Body of pancreas (tissue), 4 donors: Measurements from ENCODE around the gene HIPK3. TPM values are rescaled to one million over a fixed set of nuclear protein-coding genes. Genes with fewer than 3 reads are reported as not detected.

Experiments
- ATAC-seq: fragments of 150-250 bp; one replicate; pipeline ENCODE4 v1.9.1; 2016
- DNase-seq, 4 donors: peaks; one replicate each; pipeline ENCODE4 v3.0.0-alpha.2; 2019
- H3K27ac ChIP-seq, 4 donors: fragments of 200-600 bp; sonication (generic); 1 replicate in 3 of 4; 2 replicates in 1 of 4; pipeline versions ENCODE4 v1.5.1 to v1.6.1; 2016 to 2019; ENCODE audit warnings: mild to moderate bottlenecking in 1 of 4, mixed read lengths in 1 of 4, moderate library complexity in 1 of 4
- H3K27me3 ChIP-seq, 2 donors: fragments of 200-600 bp; sonication (generic); one replicate each; pipeline ENCODE4 v1.6.0; 2016; ENCODE audit warnings: mild to moderate bottlenecking in 1 of 2
- H3K36me3 ChIP-seq, 2 donors: fragments of 200-600 bp; sonication (generic); replicated peaks in 1 of 2; 2 replicates each; pipeline ENCODE4 v1.5.1; 2016; ENCODE audit warnings: low read depth in 2 of 2; ENCODE audit not compliant: insufficient read depth in 1 of 2
- H3K4me1 ChIP-seq: fragments of 200-600 bp; sonication (generic); one replicate; pipeline ENCODE4 v1.6.0; 2016
- H3K4me3 ChIP-seq, 2 donors: fragments of 200-600 bp; sonication (generic); 1 replicate in 1 of 2; 2 replicates in 1 of 2; pipeline ENCODE4 v1.5.1; 2016 to 2019
- H3K9me3 ChIP-seq, 3 donors: fragments of 200-600 bp; sonication (generic); 1 replicate in 2 of 3; 2 replicates in 1 of 3; pipeline ENCODE4 v1.5.1; 2016
- CTCF ChIP-seq, 7 experiments: fragments of 450-650 bp in 4 of 7; fragments of 200-600 bp in 3 of 7; sonication (generic) in 3 of 7; IDR thresholded peaks; one replicate each; pipeline ENCODE4 v1.5.1; 2016 to 2019; ENCODE audit warnings: antibody characterized with exemption in 7 of 7
- POLR2A ChIP-seq, 3 donors: fragments of 450-650 bp; IDR thresholded peaks; one replicate each; pipeline ENCODE4 v1.6.1; 2016; ENCODE audit warnings: antibody characterized with exemption in 3 of 3, mild to moderate bottlenecking in 2 of 3
- WGBS, 2 donors: methylation state at CpG; one replicate each; pipeline ENCODE4 v1.1.5; 2017; 5-methylcytosine and 5-hydroxymethylcytosine counted together
- intact Hi-C: fragments of 100-400 bp; cut with DNase I; formaldehyde crosslinking; loops from one replicate; pipeline ENCODE4 v1.15.1; 2023
- total RNA-seq, 2 donors: library from RNA; depleted of rRNA; stranded (reverse); fragments of >200 nt; gene quantifications; one replicate each; pipeline ENCODE4 v1.1.0, GENCODE V29; 2016

HIPK3 gene
- total RNA-seq, 2 donors from 2014 or later, result 51.7 to 57.1 TPM

GRCh38 chr11:33383920-33384209 lies 126.7 kb downstream of the HIPK3 start:
- DNase-seq (no peak), ATAC-seq (no peak)
- H3K4me1 ChIP-seq, result no peaks in the 10 kb centered on the region
- TF ChIP-seq CTCF (IDR thresholded peaks at IDR 0.05), result no peak
- TF ChIP-seq POLR2A (IDR thresholded peaks at IDR 0.05), result no peak
- H3K4me3 ChIP-seq, result no peak overlapping the region
- 76 to 82% methylated on average over 1 of the region's 1 CpG for WGBS, 2 donors
- intact Hi-C loops, result no loop called here
- H3K27me3 ChIP-seq, result no peaks in the 10 kb centered on the region
- no peak overlapping the region for H3K27ac ChIP-seq
- peaks cover 0 to 2% (median 0%) of the 10 kb centered on the region in 3 donors for H3K9me3 ChIP-seq
- H3K36me3 ChIP-seq, result no peaks in the 10 kb centered on the region

DNA sequence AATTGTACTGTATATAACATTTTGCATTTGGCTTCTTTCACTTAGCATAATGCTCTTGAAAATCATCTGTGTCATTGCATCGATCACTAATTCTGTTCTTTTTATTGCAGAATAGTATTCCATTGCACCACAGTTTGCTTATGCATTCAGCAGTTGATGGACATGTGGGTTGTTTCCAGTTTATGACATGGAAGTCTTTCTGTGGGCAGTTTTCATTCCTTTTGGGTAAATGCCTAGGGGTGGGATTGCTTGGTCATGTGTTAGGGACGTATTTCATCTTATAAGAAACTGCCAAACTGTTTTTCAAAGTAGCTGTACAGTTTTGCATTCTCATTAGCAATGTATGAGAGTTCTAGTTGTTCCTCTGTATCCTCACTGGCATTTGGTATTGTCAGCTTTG lies 127.0 kb downstream of the HIPK3 start:
- 71 to 72% methylated on average over 2 of the region's 2 CpGs for WGBS, 2 donors
- intact Hi-C loops, result no loop called here
- Histone ChIP-seq H3K4me3 (no peak overlapping the region), H3K36me3 (no peaks in the 10 kb centered on the region), H3K9me3 (peaks cover 0 to 2% (median 0%) of the 10 kb centered on the region in 3 donors), H3K27ac (no peak overlapping the region), H3K27me3 (no peaks in the 10 kb centered on the region), H3K4me1 (no peaks in the 10 kb centered on the region)
- TF ChIP-seq CTCF (IDR thresholded peaks at IDR 0.05) (no peak), POLR2A (IDR thresholded peaks at IDR 0.05) (no peak)
- ATAC-seq, result no peak
- no peak for DNase-seq

- Histone ChIP-seq H3K4me1 (no peaks in the 10 kb centered on the region), H3K4me3 (no peak overlapping the region), H3K27ac (no peak overlapping the region), H3K27me3 (no peaks in the 10 kb centered on the region), H3K36me3 (no peaks in the 10 kb centered on the region), H3K9me3 (peaks cover 0 to 2% (median 0%) of the 10 kb centered on the region in 3 donors)
- ATAC-seq (no peak), DNase-seq (no peak)
- intact Hi-C loops, result no loop called here
- TF ChIP-seq CTCF (IDR thresholded peaks at IDR 0.05) (no peak), POLR2A (IDR thresholded peaks at IDR 0.05) (no peak)
- 56 to 58% methylated on average over 3 of the region's 3 CpGs for WGBS, 2 donors
These were observed 130.4 kb downstream of the HIPK3 start for GRCh38 chr11:33387581-33387980.

DNA sequence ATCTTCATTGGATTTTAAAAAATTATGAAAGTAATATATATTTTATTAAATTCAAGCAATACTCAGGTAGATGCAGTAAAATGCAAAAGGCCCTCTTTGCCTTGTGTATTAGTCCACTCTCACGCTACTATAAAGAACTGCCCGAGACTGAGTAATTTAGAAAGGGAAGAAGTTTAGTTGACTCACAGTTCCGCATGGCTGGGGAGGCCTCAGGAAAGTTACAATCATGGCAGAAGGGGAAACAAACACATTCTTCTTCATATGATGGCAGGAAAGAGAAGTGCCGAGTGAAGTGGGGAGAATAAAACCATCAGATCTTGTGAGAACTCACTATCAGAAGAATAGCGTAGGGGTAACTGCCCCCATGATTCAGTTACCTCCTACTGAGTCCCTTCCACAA lies 130.8 kb downstream of the HIPK3 start:
- no peak for TF ChIP-seq POLR2A (IDR thresholded peaks at IDR 0.05)
- H3K36me3 ChIP-seq, result no peaks in the 10 kb centered on the region
- H3K9me3 ChIP-seq, result peaks cover 0 to 2% (median 0%) of the 10 kb centered on the region in 3 donors
- no peaks in the 10 kb centered on the region for H3K27me3 ChIP-seq
- no peaks in the 10 kb centered on the region for H3K4me1 ChIP-seq
- ATAC-seq (no peak), DNase-seq (no peak)
- no peak overlapping the region for H3K4me3 ChIP-seq
- intact Hi-C loops, result no loop called here
- WGBS, 2 donors, result 82 to 90% methylated on average over 5 of the region's 5 CpGs
- H3K27ac ChIP-seq, result no peak overlapping the region

DNA sequence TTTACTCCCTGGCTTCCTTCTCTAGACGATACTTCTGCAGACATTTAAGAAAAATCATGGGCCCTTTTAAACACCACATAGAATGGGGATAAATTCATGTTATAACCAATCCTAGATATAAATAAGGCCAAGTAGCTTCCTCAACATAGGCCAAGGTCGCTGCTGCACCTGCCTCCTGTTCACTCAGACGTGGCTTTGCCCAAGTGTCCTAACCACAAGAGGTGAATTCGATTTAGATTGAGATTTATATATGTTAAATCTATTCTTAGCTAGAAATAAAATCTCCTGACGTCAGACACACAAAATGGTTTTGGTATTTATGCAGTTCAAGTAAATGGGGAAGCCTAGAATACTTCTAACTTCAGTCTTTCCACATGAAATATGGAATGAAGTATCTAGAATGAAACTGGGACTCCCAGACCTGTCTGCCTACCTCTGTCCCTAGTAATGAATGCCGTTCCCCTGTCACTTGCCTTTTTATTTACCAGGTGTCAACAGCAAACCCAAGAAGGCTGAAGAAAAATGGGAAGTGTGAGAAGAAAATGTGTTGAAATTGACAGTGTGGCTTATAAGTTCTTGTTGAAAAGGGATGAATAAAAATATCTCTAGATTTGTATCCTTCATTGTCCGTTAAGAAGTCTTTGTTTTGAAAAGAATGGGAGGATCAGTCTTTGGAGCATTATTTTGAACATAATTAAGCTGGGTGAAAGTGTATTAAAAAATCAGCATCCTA lies 131.8 kb downstream of the HIPK3 start:
- Histone ChIP-seq H3K9me3 (peaks cover 0 to 2% (median 0%) of the 10 kb centered on the region in 3 donors), H3K27me3 (no peaks in the 10 kb centered on the region), H3K27ac (no peak overlapping the region), H3K4me3 (no peak overlapping the region), H3K4me1 (no peaks in the 10 kb centered on the region), H3K36me3 (no peaks in the 10 kb centered on the region)
- intact Hi-C loops, result no loop called here
- no peak for TF ChIP-seq POLR2A (IDR thresholded peaks at IDR 0.05)
- no peak for ATAC-seq
- no peak for DNase-seq
- WGBS, 2 donors, result 61 to 66% methylated on average over 7 of the region's 7 CpGs

GRCh38 chr11:33389635-33390034 lies 132.5 kb downstream of the HIPK3 start:
- no peak for TF ChIP-seq POLR2A (IDR thresholded peaks at IDR 0.05)
- no peak for TF ChIP-seq CTCF (IDR thresholded peaks at IDR 0.05)
- intact Hi-C loops, result no loop called here
- 82 to 84% methylated on average over 4 of the region's 4 CpGs for WGBS, 2 donors

More at GRCh38 chr11:33389635-33390034, 132.5 kb downstream of the HIPK3 start:
- H3K27me3 ChIP-seq, result no peaks in the 10 kb centered on the region
- peaks cover 0 to 2% (median 0%) of the 10 kb centered on the region in 3 donors for H3K9me3 ChIP-seq
- DNase-seq (no peak), ATAC-seq (no peak)
- H3K4me1 ChIP-seq, result no peaks in the 10 kb centered on the region
- H3K27ac ChIP-seq, result no peak overlapping the region
- no peak overlapping the region for H3K4me3 ChIP-seq
- no peaks in the 10 kb centered on the region for H3K36me3 ChIP-seq
